ENCODE data around the gene VPS26A. TPM values are rescaled to one million over a fixed set of nuclear protein-coding genes. Genes with fewer than 3 reads are reported as not detected.
"Not testable (repeated sequence)": the region's sequence is repeated elsewhere in the genome, so short reads cannot be mapped to it uniquely, and the experiment has no call there.

Gene VPS26A
- total RNA-seq, 1 experiment from 2014 or later: 47.5 TPM

- DNase-seq (ENCODE audit: low read depth): not testable (repeated sequence)
Measured at GRCh38 chr10:69175326-69175725, 51.3 kb downstream of the VPS26A start.

GRCh38 chr10:69176823-69177222 lies 52.8 kb downstream of the VPS26A start:
- DNase-seq (ENCODE audit: low read depth): no peak

- DNase-seq (ENCODE audit: low read depth): no peak
Measured at GRCh38 chr10:69179089-69179742, 55.2 kb downstream of the VPS26A start.

- peak; percentile 92 for DNase-seq (ENCODE audit: low read depth)
Measured at GRCh38 chr10:69179743-69180524, 56.0 kb downstream of the VPS26A start, which contains the start of gene SUPV3L1. TSS of gene SUPV3L1 (plus strand) at chr10:69180234. CDS start at chr10:69180292, 58 bp downstream.

- no peak for DNase-seq (ENCODE audit: low read depth)
Measured at GRCh38 chr10:69180525-69181204, 56.7 kb downstream of the VPS26A start.

GRCh38 chr10:69181433-69181832 lies 57.5 kb downstream of the VPS26A start:
- no peak for DNase-seq (ENCODE audit: low read depth)

- no peak for DNase-seq (ENCODE audit: low read depth)
Measured at GRCh38 chr10:69182005-69182404, 58.0 kb downstream of the VPS26A start.

GRCh38 chr10:69186524-69186923 lies 62.5 kb downstream of the VPS26A start:
- DNase-seq (ENCODE audit: low read depth): no peak

- DNase-seq (ENCODE audit: low read depth): no peak
Measured at GRCh38 chr10:69201045-69201444, 77.1 kb downstream of the VPS26A start.

GRCh38 chr10:69202332-69202731 lies 78.4 kb downstream of the VPS26A start:
- no peak for DNase-seq (ENCODE audit: low read depth)

GRCh38 chr10:69208761-69209160 lies 84.8 kb downstream of the VPS26A start:
- no peak for DNase-seq (ENCODE audit: low read depth)

- DNase-seq (ENCODE audit: low read depth): no peak
Measured at GRCh38 chr10:69209787-69210484, 86.0 kb downstream of the VPS26A start.

- no peak for DNase-seq (ENCODE audit: low read depth)
Measured at GRCh38 chr10:69211104-69211503, 87.1 kb downstream of the VPS26A start.

GRCh38 chr10:69211524-69211923 lies 87.5 kb downstream of the VPS26A start:
- no peak for DNase-seq (ENCODE audit: low read depth)

GRCh38 chr10:69213591-69214311 lies 89.8 kb downstream of the VPS26A start:
- no peak for DNase-seq (ENCODE audit: low read depth)

GRCh38 chr10:69214666-69215131 lies 90.7 kb downstream of the VPS26A start:
- no peak for DNase-seq (ENCODE audit: low read depth)

GRCh38 chr10:69215405-69216171 lies 91.6 kb downstream of the VPS26A start:
- no peak for DNase-seq (ENCODE audit: low read depth)

- no peak for DNase-seq (ENCODE audit: low read depth)
Measured at GRCh38 chr10:69216577-69217118, 92.7 kb downstream of the VPS26A start.

GRCh38 chr10:69217119-69217754 lies 93.3 kb downstream of the VPS26A start:
- DNase-seq (ENCODE audit: low read depth): peak; percentile 93
